ENCODE data around the gene CAPZA1. TPM values are rescaled to one million over a fixed set of nuclear protein-coding genes. Genes with fewer than 3 reads are reported as not detected.

The CAPZA1 gene
- total RNA-seq, 6 experiments from 2014 or later, result 34.8 to 85.8 (median 54.7) TPM

DNA sequence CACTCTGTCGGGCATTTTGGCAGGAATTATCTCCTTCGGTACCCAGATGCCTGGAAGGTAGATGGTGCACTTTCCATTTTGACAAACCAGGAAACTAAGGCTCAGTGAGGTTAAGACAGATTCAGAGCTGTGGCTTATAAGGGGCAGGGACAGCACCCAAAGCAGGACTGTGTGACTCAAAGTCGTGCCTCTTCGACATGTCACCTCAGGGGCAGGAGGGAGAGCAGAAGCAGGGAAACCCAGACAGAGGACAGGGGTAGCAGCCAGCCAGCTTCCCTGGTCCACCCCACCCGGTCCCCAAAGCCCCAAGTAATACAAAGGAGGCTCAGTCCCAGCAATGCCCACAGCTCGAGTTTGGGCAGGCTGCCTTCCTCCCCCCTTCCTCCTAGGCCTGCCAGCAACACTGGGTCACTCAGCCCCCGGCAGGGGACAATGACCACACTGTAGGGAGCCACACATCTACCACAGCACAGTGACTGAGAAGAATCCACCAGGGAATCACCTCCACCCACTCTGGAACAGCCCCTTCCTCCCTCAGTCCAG lies 84.8 kb downstream of the CAPZA1 start:
- WGBS (ENCODE audit: insufficient coverage, low coverage, low lambda C conversion rate, missing lambda C conversion rate), result no CpG with 5 or more reads among the region's 7 CpGs
- peak overlapping the region; percentile 40 to 51 (median 48) for H3K4me3 ChIP-seq
- no peak for ATAC-seq
- H3K9me3 ChIP-seq, result no peaks in the 10 kb centered on the region
- peaks cover 2 to 50% (median 25%) of the 10 kb centered on the region in 4 donors for H3K4me1 ChIP-seq
- H3K27ac ChIP-seq, result peak overlapping the region; percentile 59 to 92 (median 75)
- intact Hi-C loops (cut with DNase I), result loop anchor here in 1 of 2 donors (10.0 kb wide), 2 partner anchors 80 to 200 kb away; partner anchors contain the start of gene WNT2B
- H3K36me3 ChIP-seq, result peaks cover 0 to 16% (median 0%) of the 10 kb centered on the region in 4 donors
- H3K27me3 ChIP-seq, result no peaks in the 10 kb centered on the region
- DNase-seq, result no peak
- TF ChIP-seq, protein P1, sequence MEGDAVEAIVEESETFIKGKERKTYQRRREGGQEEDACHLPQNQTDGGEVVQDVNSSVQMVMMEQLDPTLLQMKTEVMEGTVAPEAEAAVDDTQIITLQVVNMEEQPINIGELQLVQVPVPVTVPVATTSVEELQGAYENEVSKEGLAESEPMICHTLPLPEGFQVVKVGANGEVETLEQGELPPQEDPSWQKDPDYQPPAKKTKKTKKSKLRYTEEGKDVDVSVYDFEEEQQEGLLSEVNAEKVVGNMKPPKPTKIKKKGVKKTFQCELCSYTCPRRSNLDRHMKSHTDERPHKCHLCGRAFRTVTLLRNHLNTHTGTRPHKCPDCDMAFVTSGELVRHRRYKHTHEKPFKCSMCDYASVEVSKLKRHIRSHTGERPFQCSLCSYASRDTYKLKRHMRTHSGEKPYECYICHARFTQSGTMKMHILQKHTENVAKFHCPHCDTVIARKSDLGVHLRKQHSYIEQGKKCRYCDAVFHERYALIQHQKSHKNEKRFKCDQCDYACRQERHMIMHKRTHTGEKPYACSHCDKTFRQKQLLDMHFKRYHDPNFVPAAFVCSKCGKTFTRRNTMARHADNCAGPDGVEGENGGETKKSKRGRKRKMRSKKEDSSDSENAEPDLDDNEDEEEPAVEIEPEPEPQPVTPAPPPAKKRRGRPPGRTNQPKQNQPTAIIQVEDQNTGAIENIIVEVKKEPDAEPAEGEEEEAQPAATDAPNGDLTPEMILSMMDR (IDR thresholded peaks at IDR 0.05), result no peak
- no peak for TF ChIP-seq POLR2A (IDR thresholded peaks at IDR 0.05)

GRCh38 chr1:112704934-112705627 lies 85.4 kb downstream of the CAPZA1 start:
- peaks cover 0 to 44% (median 21%) of the 10 kb centered on the region in 4 donors for H3K4me1 ChIP-seq
- no peaks in the 10 kb centered on the region for H3K27me3 ChIP-seq
- TF ChIP-seq, protein P1 (IDR thresholded peaks at IDR 0.05), result no peak
- peak; percentile 84 for TF ChIP-seq POLR2A (IDR thresholded peaks at IDR 0.05)
- ATAC-seq (peak; percentile 42 to 64 (median 54)), DNase-seq (peak; percentile 74 to 85 (median 78))
- intact Hi-C loops (cut with DNase I), result loop anchor here in 1 of 2 donors (10.0 kb wide), 2 partner anchors 80 to 200 kb away; partner anchors contain the start of gene WNT2B
- H3K4me3 ChIP-seq, result peak overlapping the region; percentile 40 to 51 (median 48)
- H3K27ac ChIP-seq, result peak overlapping the region; percentile 59 to 92 (median 75)
- WGBS (ENCODE audit: insufficient coverage, low coverage, low lambda C conversion rate, missing lambda C conversion rate), result 10% methylated on average over 9 of the region's 13 CpGs
- peaks cover 0 to 16% (median 0%) of the 10 kb centered on the region in 4 donors for H3K36me3 ChIP-seq
- no peaks in the 10 kb centered on the region for H3K9me3 ChIP-seq

- H3K27ac ChIP-seq, result peak within 1 kb of the TSS; percentile 83 to 97 (median 89)
- DNase-seq (peak; percentile 79 to 84 (median 80)), ATAC-seq (peak; percentile 70 to 89 (median 86))
- intact Hi-C loops (cut with DNase I), result loop anchor here in 1 of 2 donors (10.0 kb wide), 2 partner anchors 82 to 202 kb away; partner anchors contain the start of gene WNT2B
- H3K9me3 ChIP-seq, result no peaks in the 10 kb centered on the region
- H3K36me3 ChIP-seq, result peaks cover 0 to 10% (median 0%) of the 10 kb centered on the region in 4 donors
- peaks cover 0 to 28% (median 11%) of the 10 kb centered on the region in 4 donors for H3K4me1 ChIP-seq
- TF ChIP-seq, protein P1 (IDR thresholded peaks at IDR 0.05), result no peak
- peak; percentile 90 for TF ChIP-seq POLR2A (IDR thresholded peaks at IDR 0.05)
- no peaks in the 10 kb centered on the region for H3K27me3 ChIP-seq
- peak within 1 kb of the TSS; percentile 85 to 99 (median 99) for H3K4me3 ChIP-seq
- 2% methylated on average over 15 of the region's 61 CpGs for WGBS (ENCODE audit: insufficient coverage, low coverage, low lambda C conversion rate, missing lambda C conversion rate)
Measured at GRCh38 chr1:112706505-112707220, 87.0 kb downstream of the CAPZA1 start, which contains the start of gene RHOC. RHOC (minus strand) TSS chr1:112707127; CDS start chr1:112703799, 3,328 bp downstream.
